Loucy (cell line): ENCODE measurements around the gene RUNX1.

Source experiments
- EZH2phosphoT487 ChIP-seq: fragments of 200-600 bp; IDR thresholded peaks from 2 replicates; pipeline ENCODE4 v1.6.1; 2018; ENCODE audit warnings: antibody characterized with exemption, mild to moderate bottlenecking, moderate library complexity, borderline replicate concordance
- TF ChIP-seq, protein P1 (sequence below): fragments of 200-600 bp; sonication (generic); conservative IDR thresholded peaks from 2 replicates; pipeline ENCODE4 v1.5.1; 2014; ENCODE audit warnings: mild to moderate bottlenecking, antibody characterized with exemption, low read length

DNA sequence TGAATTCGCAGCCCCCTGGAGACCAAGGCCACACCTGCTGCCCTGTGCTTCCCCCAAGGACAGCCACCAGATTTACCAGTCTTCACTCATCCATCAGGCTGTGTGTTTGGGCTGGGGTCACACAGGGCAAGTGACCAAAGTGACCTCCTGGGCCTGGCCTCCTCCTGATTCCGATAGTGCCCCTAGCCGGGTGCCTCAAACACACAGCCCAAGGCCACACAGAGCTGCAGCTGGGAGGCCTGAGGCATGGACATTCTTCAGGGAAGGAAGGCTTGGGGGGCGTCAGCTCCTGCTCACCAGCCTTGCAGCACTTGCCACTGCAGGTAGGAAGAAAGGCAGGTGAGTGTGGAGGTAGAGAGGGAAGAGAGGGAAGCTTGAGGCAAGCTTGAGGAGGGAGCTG, 181.3 kb downstream of the RUNX1 start:
- TF ChIP-seq, protein P1, sequence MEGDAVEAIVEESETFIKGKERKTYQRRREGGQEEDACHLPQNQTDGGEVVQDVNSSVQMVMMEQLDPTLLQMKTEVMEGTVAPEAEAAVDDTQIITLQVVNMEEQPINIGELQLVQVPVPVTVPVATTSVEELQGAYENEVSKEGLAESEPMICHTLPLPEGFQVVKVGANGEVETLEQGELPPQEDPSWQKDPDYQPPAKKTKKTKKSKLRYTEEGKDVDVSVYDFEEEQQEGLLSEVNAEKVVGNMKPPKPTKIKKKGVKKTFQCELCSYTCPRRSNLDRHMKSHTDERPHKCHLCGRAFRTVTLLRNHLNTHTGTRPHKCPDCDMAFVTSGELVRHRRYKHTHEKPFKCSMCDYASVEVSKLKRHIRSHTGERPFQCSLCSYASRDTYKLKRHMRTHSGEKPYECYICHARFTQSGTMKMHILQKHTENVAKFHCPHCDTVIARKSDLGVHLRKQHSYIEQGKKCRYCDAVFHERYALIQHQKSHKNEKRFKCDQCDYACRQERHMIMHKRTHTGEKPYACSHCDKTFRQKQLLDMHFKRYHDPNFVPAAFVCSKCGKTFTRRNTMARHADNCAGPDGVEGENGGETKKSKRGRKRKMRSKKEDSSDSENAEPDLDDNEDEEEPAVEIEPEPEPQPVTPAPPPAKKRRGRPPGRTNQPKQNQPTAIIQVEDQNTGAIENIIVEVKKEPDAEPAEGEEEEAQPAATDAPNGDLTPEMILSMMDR, result no peak
- TF ChIP-seq EZH2phosphoT487, result no peak
